CD4-positive, CD25-positive, alpha-beta regulatory T cell (primary cell): Measurements from ENCODE around the gene LRCOL1. TPM values are rescaled to one million over a fixed set of nuclear protein-coding genes. Genes with fewer than 3 reads are reported as not detected.

Experiments
- ATAC-seq, 2 donors: fragments of 150-1000 bp; cut with Tn5 transposase; one replicate each; pipeline ENCODE4 v1.10.0; 2021; ENCODE audit warnings: low read depth in 2 of 2, moderate number of reproducible peaks in 2 of 2, moderate library complexity in 1 of 2
- DNase-seq, 3 donors: peaks; one replicate each; pipeline versions ENCODE4 v3.0.0 to v3.0.0-alpha.2; 2012 to 2022; ENCODE audit warnings: mixed read lengths in 1 of 3
- H3K27ac ChIP-seq: one replicate; pipeline ENCODE4 v1.7.0; 2013; ENCODE audit warnings: mild to moderate bottlenecking, low read length; ENCODE audit not compliant: insufficient read depth, poor library complexity, severe bottlenecking
- H3K27me3 ChIP-seq: one replicate; pipeline ENCODE4 v1.7.0; 2013; ENCODE audit warnings: low read length; ENCODE audit not compliant: control insufficient read depth, insufficient read depth
- H3K36me3 ChIP-seq: one replicate; pipeline ENCODE4 v1.7.0; 2013; ENCODE audit warnings: mild to moderate bottlenecking, low read length, moderate library complexity; ENCODE audit not compliant: control insufficient read depth, insufficient read depth
- H3K4me1 ChIP-seq: 2 replicates; pipeline ENCODE4 v1.7.0; 2013; ENCODE audit warnings: mild to moderate bottlenecking, low read length; ENCODE audit not compliant: insufficient read depth, control insufficient read depth, poor library complexity, severe bottlenecking
- H3K4me3 ChIP-seq: one replicate; pipeline ENCODE4 v1.7.0; 2013; ENCODE audit warnings: low read depth, mild to moderate bottlenecking, low read length, moderate library complexity
- H3K9me3 ChIP-seq, 2 experiments: 1 replicate in 1 of 2; 2 replicates in 1 of 2; pipeline ENCODE4 v1.7.0; 2013; ENCODE audit warnings: low read length in 2 of 2, mild to moderate bottlenecking in 1 of 2, moderate library complexity in 1 of 2; ENCODE audit not compliant: control insufficient read depth in 2 of 2
- H3K27ac Mint-ChIP-seq, 3 donors: one replicate each; pipeline ENCODE4 v1.8.0; 2020 to 2022; ENCODE audit warnings: mild to moderate bottlenecking in 3 of 3, mixed read lengths in 3 of 3, moderate library complexity in 2 of 3
- H3K27me3 Mint-ChIP-seq: one replicate; pipeline ENCODE4 v1.8.0; 2022; ENCODE audit warnings: mild to moderate bottlenecking, mixed read lengths
- H3K36me3 Mint-ChIP-seq: one replicate; pipeline ENCODE4 v1.8.0; 2020; ENCODE audit warnings: mixed read lengths
- H3K4me1 Mint-ChIP-seq, 4 donors: one replicate each; pipeline ENCODE4 v1.8.0; 2020 to 2022; ENCODE audit warnings: mixed read lengths in 4 of 4, mild to moderate bottlenecking in 1 of 4
- H3K4me3 Mint-ChIP-seq, 4 donors: one replicate each; pipeline ENCODE4 v1.8.0; 2020 to 2022; ENCODE audit warnings: mild to moderate bottlenecking in 4 of 4, mixed read lengths in 4 of 4, moderate library complexity in 3 of 4
- H3K9me3 Mint-ChIP-seq, 7 donors: one replicate each; pipeline ENCODE4 v1.8.0; 2020 to 2022; ENCODE audit warnings: mixed read lengths in 7 of 7, mild to moderate bottlenecking in 3 of 7, moderate library complexity in 2 of 7
- polyA plus RNA-seq, 4 donors: library from polyadenylated mRNA; unstranded; fragments of 300-500 nt; fragmentation: Illumina TruSeq; gene quantifications; one replicate each; pipeline ENCODE4 v1.2.3, GENCODE V29; 2021
- total RNA-seq: library from RNA; stranded (reverse); gene quantifications from one replicate; pipeline ENCODE4 v1.2.3, GENCODE V29; 2022

LRCOL1 gene
- total and polyA plus RNA-seq, 5 donors from 2014 or later, result not detected

- H3K27me3 ChIP-seq, result peaks cover 18% of the 10 kb centered on the region
- DNase-seq (no peak), ATAC-seq (no peak)
- H3K27ac Mint-ChIP-seq, result no peak overlapping the region
- H3K9me3 Mint-ChIP-seq, result peaks cover 0 to 12% (median 0%) of the 10 kb centered on the region in 7 donors
- no peak overlapping the region for H3K4me3 Mint-ChIP-seq
- H3K36me3 ChIP-seq, result no peaks in the 10 kb centered on the region
- H3K4me1 Mint-ChIP-seq, result peaks cover 0 to 15% (median 7%) of the 10 kb centered on the region in 4 donors
- peaks cover 13 to 21% of the 10 kb centered on the region in 2 experiments for H3K9me3 ChIP-seq
- peaks cover 31% of the 10 kb centered on the region for H3K27me3 Mint-ChIP-seq
- no peak overlapping the region for H3K27ac ChIP-seq
- peaks cover 6% of the 10 kb centered on the region for H3K36me3 Mint-ChIP-seq
- no peaks in the 10 kb centered on the region for H3K4me1 ChIP-seq
- H3K4me3 ChIP-seq, result no peak overlapping the region
Observed at GRCh38 chr12:132619071-132619385, 8.6 kb upstream of the LRCOL1 start.

- H3K27me3 Mint-ChIP-seq, result peaks cover 33% of the 10 kb centered on the region
- Histone ChIP-seq H3K4me3 (no peak within 1 kb of the TSS), H3K9me3 (peaks cover 13 to 21% of the 10 kb centered on the region in 2 experiments), H3K36me3 (no peaks in the 10 kb centered on the region), H3K27me3 (peaks cover 18% of the 10 kb centered on the region), H3K4me1 (no peaks in the 10 kb centered on the region), H3K27ac (no peak within 1 kb of the TSS)
- peaks cover 0 to 15% (median 7%) of the 10 kb centered on the region in 4 donors for H3K4me1 Mint-ChIP-seq
- peak within 1 kb of the TSS in 1 of 3 donors; percentile 69 for H3K27ac Mint-ChIP-seq
- peaks cover 6% of the 10 kb centered on the region for H3K36me3 Mint-ChIP-seq
- no peak for ATAC-seq
- H3K4me3 Mint-ChIP-seq, result peak within 1 kb of the TSS in 1 of 4 donors; percentile 42
- no peak for DNase-seq
- peaks cover 0 to 12% (median 0%) of the 10 kb centered on the region in 7 donors for H3K9me3 Mint-ChIP-seq
Observed at GRCh38 chr12:132618683-132619043, 8.3 kb upstream of the LRCOL1 start, which contains the start of gene P2RX2. P2RX2 (plus strand) TSS chr12:132618776; CDS start chr12:132618817, 41 bp downstream.

DNA sequence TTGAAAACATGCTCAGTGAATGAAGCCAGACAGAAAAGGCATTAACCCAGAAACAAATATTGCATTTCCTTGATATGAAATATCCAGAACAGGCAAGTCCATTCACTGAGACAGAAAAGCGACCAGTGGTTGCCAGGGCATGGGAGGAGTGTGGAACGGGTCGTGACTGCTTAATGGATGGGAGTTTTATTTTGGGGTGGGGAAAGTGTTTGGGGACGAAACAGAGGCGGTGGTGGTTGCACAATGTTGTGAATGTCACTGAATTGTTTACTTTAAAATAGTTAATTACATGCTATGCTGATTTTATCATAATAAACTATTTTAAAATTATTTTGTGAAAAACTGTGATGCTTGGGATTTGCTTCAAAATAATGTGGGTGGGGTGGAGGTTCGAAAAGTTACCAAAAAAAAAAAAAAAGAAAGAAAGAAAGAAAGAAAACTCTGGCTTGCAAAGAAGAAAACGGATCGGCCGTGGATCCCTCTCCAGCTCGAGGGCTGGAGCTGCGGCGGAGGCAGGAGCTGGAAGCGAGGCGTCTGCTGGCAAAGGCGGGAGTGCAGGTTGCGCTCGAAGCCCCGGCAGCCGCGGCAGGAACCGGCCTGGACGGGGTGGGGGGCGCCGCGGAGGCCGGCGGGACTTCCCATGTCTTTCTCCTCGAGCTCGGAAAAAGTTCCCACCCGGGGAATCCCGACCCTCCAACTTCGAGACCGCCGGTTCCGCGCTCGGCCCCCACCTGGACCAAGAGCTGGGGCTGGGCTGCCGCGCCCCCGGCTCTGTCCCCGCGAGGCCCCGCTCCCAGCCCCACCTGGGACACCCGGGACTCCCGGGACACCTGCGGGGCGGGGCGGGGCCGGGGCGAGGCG lies 7.7 kb upstream of the LRCOL1 start:
- Histone ChIP-seq H3K9me3 (peaks cover 13 to 21% of the 10 kb centered on the region in 2 experiments), H3K27ac (no peak overlapping the region), H3K4me3 (no peak overlapping the region), H3K36me3 (no peaks in the 10 kb centered on the region), H3K27me3 (peaks cover 18% of the 10 kb centered on the region), H3K4me1 (no peaks in the 10 kb centered on the region)
- H3K4me3 Mint-ChIP-seq, result peak overlapping the region in 1 of 4 donors; percentile 42
- ATAC-seq, result no peak
- DNase-seq, result no peak
- peak overlapping the region in 1 of 3 donors; percentile 69 for H3K27ac Mint-ChIP-seq
- H3K36me3 Mint-ChIP-seq, result peaks cover 6% of the 10 kb centered on the region
- peaks cover 0 to 12% (median 0%) of the 10 kb centered on the region in 7 donors for H3K9me3 Mint-ChIP-seq
- H3K27me3 Mint-ChIP-seq, result peaks cover 39% of the 10 kb centered on the region
- peaks cover 0 to 15% (median 7%) of the 10 kb centered on the region in 4 donors for H3K4me1 Mint-ChIP-seq

GRCh38 chr12:132617135-132617701 lies 6.8 kb upstream of the LRCOL1 start:
- Histone ChIP-seq H3K9me3 (peaks cover 13 to 21% of the 10 kb centered on the region in 2 experiments), H3K27ac (no peak overlapping the region), H3K36me3 (no peaks in the 10 kb centered on the region), H3K4me1 (no peaks in the 10 kb centered on the region), H3K27me3 (peaks cover 18% of the 10 kb centered on the region), H3K4me3 (no peak overlapping the region)
- no peak overlapping the region for H3K4me3 Mint-ChIP-seq
- peaks cover 47% of the 10 kb centered on the region for H3K27me3 Mint-ChIP-seq
- peaks cover 3% of the 10 kb centered on the region for H3K36me3 Mint-ChIP-seq
- H3K4me1 Mint-ChIP-seq, result peaks cover 0 to 12% (median 7%) of the 10 kb centered on the region in 4 donors
- no peak for DNase-seq
- H3K27ac Mint-ChIP-seq, result no peak overlapping the region
- ATAC-seq, result no peak
- H3K9me3 Mint-ChIP-seq, result peaks cover 0 to 12% (median 0%) of the 10 kb centered on the region in 7 donors

- Mint-ChIP-seq H3K4me1 (peaks cover 0 to 12% (median 8%) of the 10 kb centered on the region in 4 donors), H3K9me3 (peaks cover 0 to 10% (median 0%) of the 10 kb centered on the region in 7 donors), H3K27ac (peak overlapping the region in 1 of 3 donors; percentile 49), H3K36me3 (peaks cover 3% of the 10 kb centered on the region), H3K4me3 (no peak overlapping the region), H3K27me3 (peaks cover 58% of the 10 kb centered on the region)
- Histone ChIP-seq H3K4me3 (no peak overlapping the region), H3K9me3 (peaks cover 13 to 21% of the 10 kb centered on the region in 2 experiments), H3K27ac (no peak overlapping the region), H3K36me3 (no peaks in the 10 kb centered on the region), H3K4me1 (no peaks in the 10 kb centered on the region), H3K27me3 (peaks cover 18% of the 10 kb centered on the region)
- ATAC-seq, result no peak
- DNase-seq, result no peak
Observed at GRCh38 chr12:132615579-132616038, 5.2 kb upstream of the LRCOL1 start.

- peaks cover 63% of the 10 kb centered on the region for H3K27me3 Mint-ChIP-seq
- peak; percentile 69 to 80 for ATAC-seq
- H3K36me3 ChIP-seq, result no peaks in the 10 kb centered on the region
Observed at GRCh38 chr12:132614861-132615578, 4.6 kb upstream of the LRCOL1 start.

DNA sequence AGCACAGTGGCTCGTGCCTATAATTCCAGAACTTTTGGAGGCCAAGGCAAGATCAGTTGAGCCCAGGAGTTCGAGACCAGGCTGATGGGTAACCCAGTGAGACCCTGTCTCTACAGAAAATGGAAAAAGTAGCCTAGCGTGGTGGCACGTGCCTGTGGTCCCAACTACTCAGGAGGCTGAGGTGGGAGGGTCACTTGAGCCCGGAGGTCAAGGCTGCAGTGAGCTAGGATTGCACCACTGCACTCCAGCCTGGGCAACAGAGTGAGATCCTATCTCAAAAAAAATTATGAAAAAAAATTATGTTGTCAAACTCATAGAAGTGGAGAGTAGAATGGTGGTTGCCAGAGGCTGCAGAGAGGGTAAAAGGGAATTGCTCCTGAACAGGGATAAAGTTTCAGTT lies 3.6 kb upstream of the LRCOL1 start:
- Mint-ChIP-seq H3K4me3 (peak overlapping the region in 1 of 4 donors; percentile 15), H3K4me1 (peaks cover 0 to 14% (median 10%) of the 10 kb centered on the region in 4 donors), H3K27ac (no peak overlapping the region), H3K9me3 (peaks cover 0 to 10% (median 0%) of the 10 kb centered on the region in 7 donors), H3K36me3 (peaks cover 3% of the 10 kb centered on the region), H3K27me3 (peaks cover 72% of the 10 kb centered on the region)
- no peaks in the 10 kb centered on the region for H3K36me3 ChIP-seq
- no peaks in the 10 kb centered on the region for H3K4me1 ChIP-seq
- no peak overlapping the region for H3K27ac ChIP-seq
- peaks cover 13 to 21% of the 10 kb centered on the region in 2 experiments for H3K9me3 ChIP-seq
- DNase-seq (no peak), ATAC-seq (no peak)
- H3K27me3 ChIP-seq, result peaks cover 18% of the 10 kb centered on the region
- no peak overlapping the region for H3K4me3 ChIP-seq

More at GRCh38 chr12:132614861-132615578, 4.6 kb upstream of the LRCOL1 start:
- Histone ChIP-seq H3K27me3 (peaks cover 18% of the 10 kb centered on the region), H3K4me1 (no peaks in the 10 kb centered on the region), H3K4me3 (no peak overlapping the region), H3K27ac (no peak overlapping the region), H3K9me3 (peaks cover 13 to 21% of the 10 kb centered on the region in 2 experiments)
- Mint-ChIP-seq H3K4me1 (peaks cover 0 to 14% (median 10%) of the 10 kb centered on the region in 4 donors), H3K9me3 (peaks cover 0 to 10% (median 0%) of the 10 kb centered on the region in 7 donors), H3K4me3 (no peak overlapping the region), H3K36me3 (peaks cover 3% of the 10 kb centered on the region), H3K27ac (no peak overlapping the region)
- DNase-seq, result peak; percentile 60 to 82 (median 76)
